Vagina (tissue), 2 donors: Measurements from ENCODE around the gene RBFOX1.

Source experiments
- CTCF ChIP-seq, 3 experiments: fragments of 450-650 bp in 2 of 3; fragments of 200-600 bp in 1 of 3; sonication (generic) in 1 of 3; IDR thresholded peaks; one replicate each; pipeline ENCODE4 v1.5.1; 2017 to 2019; ENCODE audit warnings: antibody characterized with exemption in 3 of 3, mild to moderate bottlenecking in 2 of 3, moderate library complexity in 2 of 3
- POLR2A ChIP-seq, 2 donors: fragments of 450-650 bp; IDR thresholded peaks; one replicate each; pipeline ENCODE4 v1.6.1; 2017; ENCODE audit warnings: antibody characterized with exemption in 2 of 2, mild to moderate bottlenecking in 2 of 2, moderate library complexity in 2 of 2
- POLR2AphosphoS5 ChIP-seq, 2 donors: sonication (generic); formaldehyde crosslinking; IDR thresholded peaks; one replicate each; pipeline ENCODE4 v1.9.0; 2017; ENCODE audit warnings: antibody characterized with exemption in 2 of 2, mild to moderate bottlenecking in 2 of 2, low read depth in 1 of 2; ENCODE audit not compliant: insufficient read depth in 1 of 2

- TF ChIP-seq POLR2A (IDR thresholded peaks at IDR 0.05) = no peak
- TF ChIP-seq CTCF (IDR thresholded peaks at IDR 0.05) = no peak
- TF ChIP-seq POLR2AphosphoS5 (IDR thresholded peaks at IDR 0.05; ENCODE audit: insufficient read depth in 1 of 2, low read depth in 1 of 2) = no peak
Measured at GRCh38 chr16:7584561-7584960, 251.9 kb downstream of the RBFOX1 start.
